ENCODE data around the gene EMX1.

- TF ChIP-seq EP300 (IDR thresholded peaks at IDR 0.05) (no peak), CTCF (IDR thresholded peaks at IDR 0.05) (no peak), POLR2AphosphoS5 (IDR thresholded peaks at IDR 0.05) (no peak)
These were observed 3.7 kb upstream of the EMX1 start for GRCh38 chr2:72913486-72914205.

Data from esophagus muscularis mucosa (tissue), 4 donors.